T-cell (primary cell): ENCODE measurements around the gene ADD3. TPM values are rescaled to one million over a fixed set of nuclear protein-coding genes. Genes with fewer than 3 reads are reported as not detected.

Experiments used
- ATAC-seq, 4 experiments: fragments of 200-7000 bp in 3 of 4; fragments of 150-1000 bp in 1 of 4; cut with Tn5 transposase; replicated peaks in 1 of 4; 1 replicate in 3 of 4; 2 replicates in 1 of 4; pipeline ENCODE4 v1.10.0; 2021; ENCODE audit warnings: moderate library complexity in 3 of 4, mild to moderate bottlenecking in 2 of 4, moderate number of reproducible peaks in 1 of 4
- CTCF ChIA-PET, 2 donors: fragments of 300-600 bp; sonication (Branson Sonifier 250); formaldehyde crosslinking; loops; one replicate each; lab custom pipeline; 2022; ENCODE audit warnings: antibody characterized with exemption in 2 of 2; lab: Charles Lee
- POLR2A ChIA-PET, 2 donors: fragments of 300-600 bp; sonication (Branson Sonifier 250); formaldehyde crosslinking; loops; one replicate each; lab custom pipeline; 2022; ENCODE audit warnings: antibody characterized with exemption in 2 of 2; lab: Charles Lee
- DNase-seq, 35 experiments: peaks; one replicate each; pipeline versions ENCODE4 v3.0.0 to v3.0.0-alpha.2; 2013 to 2023
- H3K27ac ChIP-seq: one replicate; pipeline ENCODE4 v1.5.1; 2013; ENCODE audit warnings: low read length
- H3K27me3 ChIP-seq, 2 experiments: replicated peaks in 1 of 2; 1 replicate in 1 of 2; 2 replicates in 1 of 2; pipeline versions ENCODE4 v1.6.1 to v1.7.0; 2013; ENCODE audit warnings: low read length in 1 of 2, mixed read lengths in 1 of 2; ENCODE audit not compliant: control insufficient read depth in 2 of 2, insufficient read depth in 2 of 2; ENCODE audit errors: extremely low read depth in 1 of 2
- H3K36me3 ChIP-seq, 2 donors: 1 replicate in 1 of 2; 2 replicates in 1 of 2; pipeline versions ENCODE4 v1.6.1 to v1.7.0; 2013; ENCODE audit warnings: low read length in 1 of 2; ENCODE audit not compliant: control insufficient read depth in 2 of 2, insufficient read depth in 1 of 2; ENCODE audit errors: extremely low read depth in 1 of 2
- H3K4me1 ChIP-seq, 2 experiments: 1 replicate in 1 of 2; 2 replicates in 1 of 2; pipeline versions ENCODE4 v1.6.1 to v1.7.0; 2013; ENCODE audit warnings: low read length in 2 of 2, mixed read lengths in 1 of 2; ENCODE audit not compliant: insufficient read depth in 2 of 2, control insufficient read depth in 1 of 2; ENCODE audit errors: extremely low read depth in 1 of 2
- H3K4me3 ChIP-seq, 2 donors: 1 replicate in 1 of 2; 2 replicates in 1 of 2; pipeline versions ENCODE4 v1.5.1 to v1.7.0; 2013; ENCODE audit warnings: mild to moderate bottlenecking in 2 of 2, low read length in 1 of 2, moderate library complexity in 1 of 2; ENCODE audit not compliant: control insufficient read depth in 1 of 2; ENCODE audit errors: extremely low read depth in 1 of 2
- H3K9me3 ChIP-seq: 2 replicates; pipeline ENCODE4 v1.7.0; 2013
- H3K27ac Mint-ChIP-seq, 2 donors: one replicate each; pipeline ENCODE4 v1.8.0; 2020 to 2021; ENCODE audit warnings: mild to moderate bottlenecking in 2 of 2, mixed read lengths in 2 of 2
- H3K27me3 Mint-ChIP-seq, 2 donors: one replicate each; pipeline ENCODE4 v1.8.0; 2021 to 2022; ENCODE audit warnings: mixed read lengths in 2 of 2
- H3K36me3 Mint-ChIP-seq: one replicate; pipeline ENCODE4 v1.8.0; 2021; ENCODE audit warnings: mixed read lengths
- H3K4me1 Mint-ChIP-seq, 3 donors: one replicate each; pipeline ENCODE4 v1.8.0; 2020 to 2022; ENCODE audit warnings: mixed read lengths in 3 of 3, mild to moderate bottlenecking in 1 of 3
- H3K4me3 Mint-ChIP-seq, 3 donors: one replicate each; pipeline ENCODE4 v1.8.0; 2020 to 2022; ENCODE audit warnings: mild to moderate bottlenecking in 3 of 3, mixed read lengths in 3 of 3, moderate library complexity in 3 of 3
- H3K9me3 Mint-ChIP-seq, 3 donors: one replicate each; pipeline ENCODE4 v1.8.0; 2020 to 2022; ENCODE audit warnings: mixed read lengths in 3 of 3
- WGBS: methylation state at CpG from one replicate; pipeline ENCODE4 v1.1.5; 2013; ENCODE audit warnings: missing lambda C conversion rate; ENCODE audit not compliant: insufficient coverage; 5-methylcytosine and 5-hydroxymethylcytosine counted together
- total RNA-seq, 35 experiments: library from RNA in 6 of 35; stranded (reverse) in 6 of 35; fragments of 120-200 nt in 1 of 35; gene quantifications; one replicate each; pipeline versions ENCODE4 v1.2.1 to v1.2.4 and lab custom pipeline; 2013 to 2026

ADD3 gene
- total RNA-seq, 5 donors from 2014 or later (not counting 1 experiment from before 2014, with no cell fraction given) = 296 to 481 (median 303) TPM

- WGBS = no CpG with 5 or more reads among the region's 1 CpG
- POLR2A ChIA-PET = interaction anchor here (0.5 to 1.2 kb wide), 4 partner anchors 16 to 49 kb away, joined by 3 read pairs; no protein-coding TSS in a partner anchor
- H3K4me1 ChIP-seq = peaks cover 19 to 61% of the 10 kb centered on the region in 2 experiments
- H3K4me3 ChIP-seq = no peak overlapping the region
- H3K27me3 ChIP-seq = no peaks in the 10 kb centered on the region
- Mint-ChIP-seq H3K4me3 (peak overlapping the region; percentile 4 to 86 (median 65)), H3K36me3 (no peaks in the 10 kb centered on the region), H3K9me3 (no peaks in the 10 kb centered on the region), H3K27me3 (no peaks in the 10 kb centered on the region), H3K27ac (peak overlapping the region; percentile 80 to 91), H3K4me1 (peaks cover 85 to 90% (median 86%) of the 10 kb centered on the region in 3 donors)
- peak overlapping the region; percentile 66 for H3K27ac ChIP-seq
- no peak for DNase-seq
- CTCF ChIA-PET = interaction anchor here (0.6 to 1.2 kb wide), 3 partner anchors 12 to 944 kb away, joined by 3 read pairs; no protein-coding TSS in a partner anchor
- H3K36me3 ChIP-seq = no peaks in the 10 kb centered on the region
- ATAC-seq = no peak
- no peaks in the 10 kb centered on the region for H3K9me3 ChIP-seq
These were observed 49.7 kb downstream of the ADD3 start for GRCh38 chr10:110057456-110057855.

GRCh38 chr10:110058212-110058611 lies 50.4 kb downstream of the ADD3 start:
- Histone ChIP-seq H3K4me3 (peak overlapping the region in 1 of 2 donors; percentile 15), H3K27ac (peak overlapping the region; percentile 66), H3K27me3 (no peaks in the 10 kb centered on the region), H3K9me3 (no peaks in the 10 kb centered on the region), H3K36me3 (no peaks in the 10 kb centered on the region), H3K4me1 (peaks cover 19 to 54% of the 10 kb centered on the region in 2 experiments)
- H3K36me3 Mint-ChIP-seq = no peaks in the 10 kb centered on the region
- H3K9me3 Mint-ChIP-seq = no peaks in the 10 kb centered on the region
- peak; percentile 69 to 83 (median 75) for ATAC-seq
- peaks cover 85 to 90% (median 86%) of the 10 kb centered on the region in 3 donors for H3K4me1 Mint-ChIP-seq
- WGBS = no CpG with 5 or more reads among the region's 5 CpGs
- peak overlapping the region; percentile 80 to 91 for H3K27ac Mint-ChIP-seq
- peak overlapping the region; percentile 52 to 86 (median 65) for H3K4me3 Mint-ChIP-seq
- CTCF ChIA-PET = interaction anchor here (0.6 to 1.4 kb wide), 13 partner anchors 8 to 943 kb away, joined by 3 to 5 read pairs (median 3); no protein-coding TSS in a partner anchor
- DNase-seq = peak in 1 of 35 experiments; percentile 39
- H3K27me3 Mint-ChIP-seq = no peaks in the 10 kb centered on the region
- POLR2A ChIA-PET = interaction anchor here (0.6 to 1.2 kb wide), 5 partner anchors 10 to 44 kb away, joined by 3 to 4 read pairs (median 3); no protein-coding TSS in a partner anchor

DNA sequence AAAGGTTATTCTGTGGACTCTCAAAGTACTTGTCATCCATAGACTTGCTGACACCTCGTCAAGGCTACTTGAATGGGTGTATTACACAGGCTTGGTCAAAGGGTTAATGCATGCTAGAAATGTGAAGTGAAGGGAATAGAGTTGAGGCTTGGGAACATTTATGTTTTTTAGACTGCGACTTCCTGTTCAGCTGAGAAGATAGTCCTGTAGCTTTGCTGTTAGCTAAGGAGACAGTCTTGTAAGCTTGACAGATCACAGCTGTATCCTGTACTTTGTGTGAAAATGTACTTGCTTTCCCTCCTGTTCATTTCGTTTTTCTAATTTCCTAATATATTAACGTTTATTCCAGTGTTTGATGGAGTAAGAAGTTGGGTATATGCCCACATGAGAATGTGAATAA lies 52.1 kb downstream of the ADD3 start:
- H3K27me3 Mint-ChIP-seq = no peaks in the 10 kb centered on the region
- H3K4me1 ChIP-seq = peaks cover 22 to 61% of the 10 kb centered on the region in 2 experiments
- ATAC-seq (peak in 3 of 4 experiments; percentile 53 to 64 (median 58)), DNase-seq (no peak)
- H3K9me3 Mint-ChIP-seq = no peaks in the 10 kb centered on the region
- H3K4me3 ChIP-seq = no peak overlapping the region
- WGBS = 40% methylated on average over 1 of the region's 4 CpGs
- H3K4me3 Mint-ChIP-seq = peak overlapping the region; percentile 15 to 86 (median 22)
- peak overlapping the region; percentile 5 for H3K27ac ChIP-seq
- H3K27me3 ChIP-seq = no peaks in the 10 kb centered on the region
- H3K36me3 Mint-ChIP-seq = no peaks in the 10 kb centered on the region
- ChIA-PET CTCF (interaction anchor here in 1 of 2 donors (1.0 to 1.2 kb wide), 3 partner anchors 8 to 81 kb away, joined by 3 read pairs; no protein-coding TSS in a partner anchor), POLR2A (interaction anchor here in 1 of 2 donors (1.4 kb wide), 1 partner anchor 17 kb away, joined by 3 read pairs; no protein-coding TSS in a partner anchor)
- peak overlapping the region; percentile 76 to 79 for H3K27ac Mint-ChIP-seq
- peaks cover 88 to 93% (median 89%) of the 10 kb centered on the region in 3 donors for H3K4me1 Mint-ChIP-seq
- no peaks in the 10 kb centered on the region for H3K36me3 ChIP-seq
- H3K9me3 ChIP-seq = no peaks in the 10 kb centered on the region

GRCh38 chr10:110061687-110062086 lies 53.9 kb downstream of the ADD3 start:
- no peak for ATAC-seq
- no peak overlapping the region for H3K4me3 ChIP-seq
- H3K27ac Mint-ChIP-seq = peak overlapping the region; percentile 79

GRCh38 chr10:110065269-110065668 lies 57.5 kb downstream of the ADD3 start:
- H3K4me3 Mint-ChIP-seq = peak overlapping the region in 1 of 3 donors; percentile 34

More at GRCh38 chr10:110061687-110062086, 53.9 kb downstream of the ADD3 start:
- H3K36me3 Mint-ChIP-seq = no peaks in the 10 kb centered on the region
- H3K9me3 Mint-ChIP-seq = no peaks in the 10 kb centered on the region
- no peak for DNase-seq
- peaks cover 88 to 93% (median 89%) of the 10 kb centered on the region in 3 donors for H3K4me1 Mint-ChIP-seq
- no peaks in the 10 kb centered on the region for H3K27me3 ChIP-seq
- CTCF ChIA-PET = interaction anchor here in 1 of 2 donors (0.7 kb wide), 2 partner anchors 22 to 85 kb away, joined by 4 read pairs; no protein-coding TSS in a partner anchor
- H3K9me3 ChIP-seq = no peaks in the 10 kb centered on the region
- H3K36me3 ChIP-seq = no peaks in the 10 kb centered on the region
- WGBS = 80% methylated on average over 2 of the region's 3 CpGs
- H3K4me1 ChIP-seq = peaks cover 31 to 62% of the 10 kb centered on the region in 2 experiments
- no peak overlapping the region for H3K27ac ChIP-seq
- no peaks in the 10 kb centered on the region for H3K27me3 Mint-ChIP-seq
- POLR2A ChIA-PET = interaction anchor here in 1 of 2 donors (0.9 kb wide), 1 partner anchor 56 kb away, joined by 3 read pairs; no protein-coding TSS in a partner anchor
- peak overlapping the region in 1 of 3 donors; percentile 86 for H3K4me3 Mint-ChIP-seq

More at GRCh38 chr10:110065269-110065668, 57.5 kb downstream of the ADD3 start:
- ChIA-PET CTCF (no interaction called here), POLR2A (interaction anchor here in 1 of 2 donors (0.5 kb wide), 1 partner anchor 72 kb away, joined by 3 read pairs; no protein-coding TSS in a partner anchor)
- ATAC-seq = no peak
- H3K36me3 ChIP-seq = no peaks in the 10 kb centered on the region
- no peak for DNase-seq
- no peaks in the 10 kb centered on the region for H3K27me3 ChIP-seq
- no CpG with 5 or more reads among the region's 2 CpGs for WGBS
- H3K27ac ChIP-seq = peak overlapping the region; percentile 8
- H3K4me1 Mint-ChIP-seq = peaks cover 89 to 93% (median 90%) of the 10 kb centered on the region in 3 donors
- H3K27me3 Mint-ChIP-seq = no peaks in the 10 kb centered on the region
- no peaks in the 10 kb centered on the region for H3K9me3 Mint-ChIP-seq
- no peak overlapping the region for H3K4me3 ChIP-seq
- no peaks in the 10 kb centered on the region for H3K9me3 ChIP-seq
- H3K36me3 Mint-ChIP-seq = no peaks in the 10 kb centered on the region
- H3K4me1 ChIP-seq = peaks cover 37 to 63% of the 10 kb centered on the region in 2 experiments
- peak overlapping the region; percentile 94 to 95 for H3K27ac Mint-ChIP-seq
